Loucy (cell line): ENCODE data around the gene CORO2B.

Source experiments
- H2AFZ ChIP-seq: fragments of 200-600 bp; sonication (generic); 2 replicates; pipeline ENCODE4 v1.6.0; 2016; ENCODE audit warnings: antibody characterized with exemption, mild to moderate bottlenecking, low read length, moderate library complexity
- H3F3A ChIP-seq: fragments of 200-600 bp; 2 replicates; pipeline ENCODE4 v1.6.0; 2016; ENCODE audit warnings: antibody characterized with exemption, low read depth, mild to moderate bottlenecking
- H3K27me3 ChIP-seq: fragments of 200-600 bp; sonication (generic); 2 replicates; pipeline ENCODE4 v1.6.1; 2014; ENCODE audit warnings: low read length, mild to moderate bottlenecking; ENCODE audit not compliant: insufficient read depth, poor library complexity, severe bottlenecking
- H3K36me3 ChIP-seq: fragments of 200-600 bp; sonication (generic); 2 replicates; pipeline ENCODE4 v1.6.1; 2016; ENCODE audit warnings: low read length; ENCODE audit not compliant: insufficient read depth
- H3K4me1 ChIP-seq: fragments of 200-600 bp; sonication (generic); 2 replicates; pipeline ENCODE4 v1.5.1; 2014; ENCODE audit warnings: low read length, mild to moderate bottlenecking; ENCODE audit not compliant: insufficient read depth, poor library complexity, severe bottlenecking
- H3K4me2 ChIP-seq: fragments of 200-600 bp; sonication (generic); 2 replicates; pipeline ENCODE4 v1.6.0; 2014; ENCODE audit warnings: antibody characterized with exemption, low read length, low read depth, mild to moderate bottlenecking; ENCODE audit not compliant: poor library complexity, severe bottlenecking
- H3K4me3 ChIP-seq: fragments of 200-600 bp; sonication (generic); 2 replicates; pipeline ENCODE4 v1.5.1; 2014; ENCODE audit warnings: low read length, mild to moderate bottlenecking, mixed read lengths; ENCODE audit not compliant: poor library complexity, severe bottlenecking
- H3K79me2 ChIP-seq: fragments of 200-600 bp; sonication (generic); 2 replicates; pipeline ENCODE4 v1.6.1; 2014; ENCODE audit warnings: low read length; ENCODE audit not compliant: insufficient read depth
- H3K9ac ChIP-seq: fragments of 200-600 bp; sonication (generic); 2 replicates; pipeline ENCODE4 v1.6.0; 2014; ENCODE audit warnings: mild to moderate bottlenecking, low read depth, low read length, moderate library complexity; ENCODE audit not compliant: poor library complexity, severe bottlenecking
- H3K9me2 ChIP-seq: fragments of 200-600 bp; sonication (generic); replicated peaks from 2 replicates; pipeline ENCODE4 v1.6.1; 2016; ENCODE audit warnings: low read depth, low read length, mixed read lengths
- H3K9me3 ChIP-seq: fragments of 200-600 bp; sonication (generic); 2 replicates; pipeline ENCODE4 v1.6.1; 2014; ENCODE audit warnings: mild to moderate bottlenecking, antibody characterized with exemption, low read length, low read depth; ENCODE audit not compliant: insufficient read depth
- H4K20me1 ChIP-seq: fragments of 200-600 bp; sonication (generic); 2 replicates; pipeline ENCODE4 v1.6.0; 2014; ENCODE audit warnings: antibody characterized with exemption, low read length, mild to moderate bottlenecking; ENCODE audit not compliant: insufficient read depth, poor library complexity, severe bottlenecking
- EZH2phosphoT487 ChIP-seq: fragments of 200-600 bp; IDR thresholded peaks from 2 replicates; pipeline ENCODE4 v1.6.1; 2018; ENCODE audit warnings: antibody characterized with exemption, mild to moderate bottlenecking, moderate library complexity, borderline replicate concordance
- TF ChIP-seq, protein P1 (sequence below): fragments of 200-600 bp; sonication (generic); conservative IDR thresholded peaks from 2 replicates; pipeline ENCODE4 v1.5.1; 2014; ENCODE audit warnings: mild to moderate bottlenecking, antibody characterized with exemption, low read length

CORO2B gene

DNA sequence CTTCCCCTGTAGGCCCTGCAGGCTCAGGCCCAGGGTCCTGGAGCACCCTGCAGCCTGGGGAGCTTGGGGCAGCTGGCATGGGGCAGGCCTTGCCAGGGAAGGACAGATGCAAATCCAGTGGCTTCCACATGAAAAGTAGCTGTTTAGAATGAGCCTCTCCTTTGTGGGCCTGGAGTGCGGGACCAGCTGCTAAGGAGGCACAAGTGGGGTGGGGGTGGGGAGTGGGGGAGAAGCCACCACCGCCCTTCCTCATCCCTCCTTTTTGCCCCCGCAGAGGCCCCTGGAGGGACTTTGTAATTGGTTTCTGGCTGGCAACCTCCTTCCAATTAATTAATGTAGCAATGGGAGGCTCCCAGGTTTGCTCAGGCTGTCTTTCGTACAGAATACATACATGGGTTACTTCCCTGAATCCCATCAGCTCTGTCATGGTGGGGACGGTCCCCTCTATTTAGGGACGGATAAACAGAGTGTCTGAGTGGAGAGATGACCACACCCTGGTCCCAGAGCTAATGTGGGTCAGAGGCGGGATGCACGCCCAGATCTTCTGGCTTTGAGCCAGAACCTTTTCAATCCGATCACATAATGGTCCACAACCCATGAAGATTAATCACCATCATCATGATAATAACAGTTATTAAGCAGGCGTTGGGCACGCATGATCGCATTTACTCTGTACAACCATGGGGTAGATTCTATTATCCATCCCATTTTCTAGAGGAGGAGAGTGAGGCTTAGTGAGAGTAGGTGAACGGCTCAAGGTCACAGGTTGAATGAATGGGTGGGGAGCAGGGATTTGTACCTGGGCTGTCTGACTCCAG is 6.2 kb downstream of the CORO2B start:
- Histone ChIP-seq H3K27me3 (no peaks in the 10 kb centered on the region), H3K9ac (no peak overlapping the region), H3K9me3 (no peaks in the 10 kb centered on the region), H3K79me2 (no peaks in the 10 kb centered on the region), H3F3A (no peaks in the 10 kb centered on the region), H3K36me3 (no peaks in the 10 kb centered on the region), H3K4me3 (no peak overlapping the region), H3K9me2 (no peaks in the 10 kb centered on the region), H3K4me2 (no peak overlapping the region), H2AFZ (no peak overlapping the region), H3K4me1 (no peaks in the 10 kb centered on the region), H4K20me1 (no peaks in the 10 kb centered on the region)
- no peak for TF ChIP-seq EZH2phosphoT487
- TF ChIP-seq, protein P1, sequence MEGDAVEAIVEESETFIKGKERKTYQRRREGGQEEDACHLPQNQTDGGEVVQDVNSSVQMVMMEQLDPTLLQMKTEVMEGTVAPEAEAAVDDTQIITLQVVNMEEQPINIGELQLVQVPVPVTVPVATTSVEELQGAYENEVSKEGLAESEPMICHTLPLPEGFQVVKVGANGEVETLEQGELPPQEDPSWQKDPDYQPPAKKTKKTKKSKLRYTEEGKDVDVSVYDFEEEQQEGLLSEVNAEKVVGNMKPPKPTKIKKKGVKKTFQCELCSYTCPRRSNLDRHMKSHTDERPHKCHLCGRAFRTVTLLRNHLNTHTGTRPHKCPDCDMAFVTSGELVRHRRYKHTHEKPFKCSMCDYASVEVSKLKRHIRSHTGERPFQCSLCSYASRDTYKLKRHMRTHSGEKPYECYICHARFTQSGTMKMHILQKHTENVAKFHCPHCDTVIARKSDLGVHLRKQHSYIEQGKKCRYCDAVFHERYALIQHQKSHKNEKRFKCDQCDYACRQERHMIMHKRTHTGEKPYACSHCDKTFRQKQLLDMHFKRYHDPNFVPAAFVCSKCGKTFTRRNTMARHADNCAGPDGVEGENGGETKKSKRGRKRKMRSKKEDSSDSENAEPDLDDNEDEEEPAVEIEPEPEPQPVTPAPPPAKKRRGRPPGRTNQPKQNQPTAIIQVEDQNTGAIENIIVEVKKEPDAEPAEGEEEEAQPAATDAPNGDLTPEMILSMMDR, result no peak

DNA sequence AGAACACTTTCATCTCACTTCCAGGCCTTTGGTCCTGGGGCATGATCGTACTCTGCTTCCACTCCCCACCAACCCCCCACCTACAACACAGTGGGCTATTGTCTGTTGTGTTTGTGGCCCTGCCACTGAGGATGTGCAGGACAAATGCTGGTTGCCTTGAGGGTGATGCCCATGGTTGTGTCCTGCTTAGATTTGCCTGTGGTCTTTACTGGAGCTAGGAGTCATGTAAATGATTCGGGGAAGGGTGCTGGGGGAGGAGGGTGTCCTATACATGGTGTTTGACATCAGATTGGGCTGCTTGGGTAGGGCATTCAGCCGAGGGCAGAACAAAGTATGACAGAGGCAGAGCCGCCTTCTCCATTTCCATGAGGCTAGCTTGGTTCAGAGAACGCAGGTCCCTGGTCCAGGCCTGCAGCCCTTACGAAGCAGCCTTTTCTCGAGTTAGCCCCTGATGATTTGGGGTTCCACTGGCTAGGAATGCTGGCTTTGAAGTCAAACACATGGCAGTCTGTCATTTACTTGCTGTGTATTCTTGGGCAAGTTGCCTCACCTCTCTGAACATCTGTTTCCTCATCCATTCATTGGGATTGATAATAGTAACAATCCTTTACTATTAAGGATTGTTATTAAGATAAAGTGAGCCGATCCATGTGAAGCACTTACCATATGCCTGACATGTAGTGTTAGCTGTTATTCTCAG is 6.9 kb downstream of the CORO2B start:
- no peaks in the 10 kb centered on the region for H3K9me3 ChIP-seq
- H3K4me2 ChIP-seq, result no peak overlapping the region
- no peak overlapping the region for H3K9ac ChIP-seq
- H3K79me2 ChIP-seq, result no peaks in the 10 kb centered on the region
- no peak for TF ChIP-seq EZH2phosphoT487
- TF ChIP-seq, protein P1, result no peak
- no peaks in the 10 kb centered on the region for H4K20me1 ChIP-seq
- no peak overlapping the region for H2AFZ ChIP-seq
- no peaks in the 10 kb centered on the region for H3K27me3 ChIP-seq
- H3K4me1 ChIP-seq, result no peaks in the 10 kb centered on the region
- H3K9me2 ChIP-seq, result no peaks in the 10 kb centered on the region
- H3K4me3 ChIP-seq, result no peak overlapping the region
- H3F3A ChIP-seq, result no peaks in the 10 kb centered on the region
- no peaks in the 10 kb centered on the region for H3K36me3 ChIP-seq

DNA sequence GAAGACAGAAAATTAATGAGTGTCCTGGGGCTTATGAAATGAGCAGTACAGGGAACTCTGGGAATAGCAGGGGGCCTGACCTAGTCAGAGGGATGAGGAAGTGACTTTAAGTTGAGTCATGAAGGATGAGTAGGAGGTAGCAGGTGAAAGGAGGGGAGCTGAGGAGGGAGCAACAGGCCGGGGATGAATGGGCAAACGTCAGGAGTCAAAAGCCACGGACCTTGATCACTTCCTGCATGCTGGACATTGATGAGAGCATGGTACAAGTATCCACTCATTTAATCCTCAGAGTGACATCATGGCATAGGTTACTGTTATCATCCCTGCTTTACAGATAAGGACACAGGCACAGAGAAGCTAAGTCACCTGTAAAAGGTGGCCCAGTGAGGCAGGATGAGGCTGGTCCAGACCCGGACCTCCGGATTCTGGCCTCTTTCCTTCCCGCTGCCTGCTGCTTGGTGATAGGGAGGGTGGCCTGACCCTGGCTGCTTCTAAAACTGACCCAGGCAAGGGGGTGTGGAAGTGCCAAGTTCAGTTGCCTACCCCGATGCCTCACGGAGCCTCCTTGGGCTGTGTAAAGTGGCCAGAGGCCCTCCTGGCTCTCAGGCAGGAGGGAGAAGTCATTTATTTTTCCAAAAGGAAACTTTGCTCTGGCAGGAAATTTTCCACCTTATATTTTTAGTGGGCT is 7.6 kb downstream of the CORO2B start:
- no peak overlapping the region for H3K4me2 ChIP-seq
- TF ChIP-seq EZH2phosphoT487, result no peak
- TF ChIP-seq, protein P1, result no peak
- no peaks in the 10 kb centered on the region for H3K27me3 ChIP-seq
- no peaks in the 10 kb centered on the region for H3K4me1 ChIP-seq
- H3K36me3 ChIP-seq, result no peaks in the 10 kb centered on the region
- no peak overlapping the region for H3K9ac ChIP-seq
- H3F3A ChIP-seq, result no peaks in the 10 kb centered on the region
- no peaks in the 10 kb centered on the region for H3K9me2 ChIP-seq
- no peak overlapping the region for H3K4me3 ChIP-seq
- H3K79me2 ChIP-seq, result no peaks in the 10 kb centered on the region
- no peak overlapping the region for H2AFZ ChIP-seq
- no peaks in the 10 kb centered on the region for H4K20me1 ChIP-seq
- H3K9me3 ChIP-seq, result no peaks in the 10 kb centered on the region
